Embryonic facial prominence (tissue), 1 donor: ENCODE measurements around the gene STAG3.
"Not testable (repeated sequence)": the region's sequence is repeated elsewhere in the genome, so short reads cannot be mapped to it uniquely, and the experiment has no call there.

Source experiments
- DNase-seq: peaks from one replicate; pipeline ENCODE4 v3.0.0-alpha.2; 2016; ENCODE audit errors: extremely low spot score

Gene STAG3

DNA sequence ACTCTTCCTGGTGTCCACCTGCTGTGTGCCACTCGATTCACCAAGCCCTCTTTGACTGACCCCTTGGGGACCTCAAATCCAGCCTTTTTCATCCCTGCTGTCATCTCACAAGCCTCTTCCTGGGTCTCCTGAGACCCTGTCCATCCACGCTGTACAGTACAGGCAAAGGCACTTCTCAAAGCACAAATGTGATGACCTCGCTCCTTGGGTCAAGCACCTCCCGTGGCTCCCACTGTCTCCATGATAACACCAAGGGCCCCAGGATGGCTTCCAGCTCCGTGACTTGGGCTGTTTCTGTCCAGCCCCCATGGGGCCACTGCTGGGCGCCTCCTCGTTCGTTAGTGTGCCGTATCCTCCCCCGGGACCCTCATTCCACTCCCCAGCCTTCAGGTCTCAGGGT, 70.8 kb downstream of the STAG3 start:
- no peak for DNase-seq

GRCh38 chr7:100257017-100257416, 79.3 kb downstream of the STAG3 start:
- DNase-seq, result no peak

GRCh38 chr7:100259984-100260383, 82.3 kb downstream of the STAG3 start:
- DNase-seq, result not testable (repeated sequence)

- DNase-seq, result not testable (repeated sequence)
Observed at GRCh38 chr7:100262896-100263295, 85.2 kb downstream of the STAG3 start.
